Lung (tissue), 12 donors: ENCODE data around the gene ZNF415. TPM values are rescaled to one million over a fixed set of nuclear protein-coding genes. Genes with fewer than 3 reads are reported as not detected.

Experiments
- ATAC-seq: fragments of 200-7000 bp; cut with Tn5 transposase; one replicate; pipeline ENCODE4 v1.9.1; 2020; ENCODE audit warnings: moderate number of reproducible peaks; ENCODE audit not compliant: insufficient read depth, low FRiP score
- DNase-seq, 3 donors: peaks; one replicate each; pipeline ENCODE4 v3.0.0-alpha.2; 2013 to 2017
- H3K27ac ChIP-seq, 2 donors: one replicate each; pipeline ENCODE4 v1.5.1; 2013; ENCODE audit warnings: mild to moderate bottlenecking in 2 of 2, moderate library complexity in 2 of 2, control low read depth in 1 of 2, inconsistent platforms in 1 of 2, low read depth in 1 of 2, low read length in 1 of 2
- H3K27me3 ChIP-seq, 3 donors: one replicate each; pipeline ENCODE4 v1.5.1; 2013; ENCODE audit warnings: low read length in 2 of 3; ENCODE audit not compliant: control insufficient read depth in 3 of 3, insufficient read depth in 3 of 3
- H3K36me3 ChIP-seq, 4 donors: one replicate each; pipeline ENCODE4 v1.5.1; 2013; ENCODE audit warnings: low read length in 4 of 4, mild to moderate bottlenecking in 1 of 4, moderate library complexity in 1 of 4; ENCODE audit not compliant: control insufficient read depth in 4 of 4, insufficient read depth in 4 of 4
- H3K4me1 ChIP-seq, 5 donors: one replicate each; pipeline ENCODE4 v1.5.1; 2013; ENCODE audit warnings: low read length in 5 of 5, mild to moderate bottlenecking in 2 of 5, moderate library complexity in 1 of 5; ENCODE audit not compliant: control insufficient read depth in 5 of 5, insufficient read depth in 5 of 5
- H3K4me3 ChIP-seq: one replicate; pipeline ENCODE4 v1.5.1; 2013; ENCODE audit warnings: mild to moderate bottlenecking, control low read depth, moderate library complexity
- H3K9ac ChIP-seq, 2 donors: one replicate each; pipeline ENCODE4 v1.5.1; 2013; ENCODE audit warnings: low read length in 2 of 2, control low read depth in 1 of 2; ENCODE audit not compliant: insufficient read depth in 1 of 2
- H3K9me3 ChIP-seq, 4 donors: one replicate each; pipeline ENCODE4 v1.5.1; 2013; ENCODE audit warnings: low read length in 3 of 4, mild to moderate bottlenecking in 1 of 4, moderate library complexity in 1 of 4; ENCODE audit not compliant: control insufficient read depth in 4 of 4, insufficient read depth in 3 of 4
- WGBS, 2 donors: extraction: QIAGEN DNeasy Blood & Tissue Kit; methylation state at CpG; one replicate each; pipeline ENCODE4 v1.1.7; 2013; 5-methylcytosine and 5-hydroxymethylcytosine counted together
- polyA plus RNA-seq, 2 donors: library from polyadenylated mRNA; stranded (reverse); fragments of 200-250 nt; gene quantifications; one replicate each; pipeline ENCODE4 v1.2.1, GENCODE V29; 2013
- total RNA-seq, 2 donors: library from RNA; depleted of rRNA in 1 of 2; stranded (reverse); fragments of >200 nt in 1 of 2; gene quantifications; one replicate each; pipeline ENCODE4 v1.2.1, GENCODE V29; 2014 to 2021
- TF ChIP-seq, protein P1 (sequence below): IDR thresholded peaks from 2 replicates; pipeline ENCODE4 v1.5.1; 2012; ENCODE audit warnings: mild to moderate bottlenecking; ENCODE audit errors: control extremely low read depth, extremely low read depth
- donor health status: control.
- donor health status: control.
- donor health status: Bipolar disorder and iron deficiency.
- donor health status: healthy.
- donor health status: DM: yes; HTN: yes; CAD: no.

The ZNF415 gene
- total and polyA plus RNA-seq, 4 donors: 3.1 to 16.6 (median 3.9) TPM

DNA sequence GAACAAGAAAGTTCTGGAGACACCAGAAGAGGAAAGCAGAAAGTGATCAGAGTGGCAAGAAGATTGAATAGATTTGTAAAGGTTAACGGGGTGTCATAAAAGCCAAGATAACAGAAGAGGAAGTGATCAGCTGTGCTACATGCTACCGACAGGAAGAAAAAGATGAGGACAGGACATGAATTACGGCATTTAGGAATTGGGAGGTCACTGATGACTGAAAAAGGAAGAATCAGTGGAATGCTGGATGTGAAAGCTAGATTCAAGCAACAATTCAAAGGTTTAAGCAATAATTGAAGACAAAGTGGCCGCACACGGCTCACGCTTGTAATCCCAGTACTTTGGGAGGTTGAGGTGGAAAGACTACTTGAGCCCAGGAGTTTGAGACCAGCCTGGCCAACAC is 44.6 kb downstream of the ZNF415 start:
- peaks cover 0 to 4% (median 0%) of the 10 kb centered on the region in 5 donors for H3K4me1 ChIP-seq
- TF ChIP-seq, protein P1, sequence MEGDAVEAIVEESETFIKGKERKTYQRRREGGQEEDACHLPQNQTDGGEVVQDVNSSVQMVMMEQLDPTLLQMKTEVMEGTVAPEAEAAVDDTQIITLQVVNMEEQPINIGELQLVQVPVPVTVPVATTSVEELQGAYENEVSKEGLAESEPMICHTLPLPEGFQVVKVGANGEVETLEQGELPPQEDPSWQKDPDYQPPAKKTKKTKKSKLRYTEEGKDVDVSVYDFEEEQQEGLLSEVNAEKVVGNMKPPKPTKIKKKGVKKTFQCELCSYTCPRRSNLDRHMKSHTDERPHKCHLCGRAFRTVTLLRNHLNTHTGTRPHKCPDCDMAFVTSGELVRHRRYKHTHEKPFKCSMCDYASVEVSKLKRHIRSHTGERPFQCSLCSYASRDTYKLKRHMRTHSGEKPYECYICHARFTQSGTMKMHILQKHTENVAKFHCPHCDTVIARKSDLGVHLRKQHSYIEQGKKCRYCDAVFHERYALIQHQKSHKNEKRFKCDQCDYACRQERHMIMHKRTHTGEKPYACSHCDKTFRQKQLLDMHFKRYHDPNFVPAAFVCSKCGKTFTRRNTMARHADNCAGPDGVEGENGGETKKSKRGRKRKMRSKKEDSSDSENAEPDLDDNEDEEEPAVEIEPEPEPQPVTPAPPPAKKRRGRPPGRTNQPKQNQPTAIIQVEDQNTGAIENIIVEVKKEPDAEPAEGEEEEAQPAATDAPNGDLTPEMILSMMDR: no peak
- H3K27ac ChIP-seq: peak overlapping the region; percentile 48 to 72
- no peak overlapping the region for H3K4me3 ChIP-seq
- H3K36me3 ChIP-seq: peaks cover 30 to 47% (median 42%) of the 10 kb centered on the region in 4 donors
- no peak overlapping the region for H3K9ac ChIP-seq
- DNase-seq: no peak
- WGBS, 2 donors: 59 to 81% methylated on average over 6 of the region's 6 CpGs
- ATAC-seq: no peak
- H3K9me3 ChIP-seq: peaks cover 0 to 22% (median 0%) of the 10 kb centered on the region in 4 donors
- H3K27me3 ChIP-seq: no peaks in the 10 kb centered on the region

DNA sequence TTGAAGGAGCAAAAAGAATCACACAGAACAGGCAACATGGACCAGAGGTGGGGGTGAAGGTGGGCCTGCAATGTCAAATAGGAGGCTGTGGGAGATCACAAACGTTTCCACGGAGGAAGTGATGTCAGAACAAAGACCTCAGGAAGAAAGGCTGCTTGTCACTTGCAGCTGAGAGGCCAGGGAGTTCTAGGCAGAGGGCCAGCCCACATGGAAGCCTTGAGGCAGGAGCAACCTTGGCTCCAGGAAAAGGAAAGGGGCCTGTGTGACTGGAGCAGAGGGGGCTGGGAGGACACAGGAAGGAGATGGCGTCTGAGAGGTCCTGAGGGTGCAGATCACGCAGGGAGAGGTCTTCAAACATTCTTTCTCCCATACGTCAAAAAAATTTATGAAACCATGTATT is 45.8 kb downstream of the ZNF415 start:
- Histone ChIP-seq H3K27me3 (no peaks in the 10 kb centered on the region), H3K4me1 (peaks cover 0 to 4% (median 0%) of the 10 kb centered on the region in 5 donors), H3K9me3 (peaks cover 0 to 27% (median under 1%) of the 10 kb centered on the region in 4 donors), H3K9ac (no peak overlapping the region), H3K27ac (peak overlapping the region; percentile 59 to 72), H3K36me3 (peaks cover 30 to 49% (median 49%) of the 10 kb centered on the region in 4 donors), H3K4me3 (no peak overlapping the region)
- WGBS, 2 donors: 26 to 50% methylated on average over 5 of the region's 5 CpGs
- TF ChIP-seq, protein P1: no peak
- DNase-seq (peak in 2 of 3 donors; percentile 17 to 39), ATAC-seq (no peak)

GRCh38 chr19:53085496-53085895 is 47.2 kb downstream of the ZNF415 start:
- Histone ChIP-seq H3K9ac (no peak overlapping the region), H3K9me3 (peaks cover 0 to 27% (median 3%) of the 10 kb centered on the region in 4 donors), H3K27me3 (no peaks in the 10 kb centered on the region), H3K4me3 (no peak overlapping the region), H3K36me3 (peaks cover 21 to 58% (median 45%) of the 10 kb centered on the region in 4 donors), H3K4me1 (peaks cover 0 to 4% (median 0%) of the 10 kb centered on the region in 5 donors), H3K27ac (no peak overlapping the region)
- ATAC-seq: no peak
- DNase-seq: no peak
- 95 to 97% methylated on average over 7 of the region's 7 CpGs for WGBS, 2 donors
- TF ChIP-seq, protein P1: no peak

- H3K9ac ChIP-seq: no peak overlapping the region
- no peak overlapping the region for H3K27ac ChIP-seq
- peaks cover 11 to 45% (median 36%) of the 10 kb centered on the region in 4 donors for H3K36me3 ChIP-seq
- 96% methylated on average over 3 of the region's 3 CpGs for WGBS, 2 donors
- H3K27me3 ChIP-seq: no peaks in the 10 kb centered on the region
- DNase-seq (no peak), ATAC-seq (no peak)
- TF ChIP-seq, protein P1: no peak
- H3K4me1 ChIP-seq: peaks cover 0 to 4% (median 0%) of the 10 kb centered on the region in 5 donors
- H3K4me3 ChIP-seq: no peak overlapping the region
- H3K9me3 ChIP-seq: peaks cover 0 to 27% (median 3%) of the 10 kb centered on the region in 4 donors
Observed at GRCh38 chr19:53082929-53083328, 49.8 kb downstream of the ZNF415 start.
